ENCODE measurements around the gene ISCU.

GRCh38 chr12:108551535-108551934 lies 10.9 kb upstream of the ISCU start:
- TF ChIP-seq CTCF (IDR thresholded peaks at IDR 0.05; ENCODE audit: control extremely low read depth in 1 of 3, insufficient read depth in 1 of 3, low read depth in 1 of 3, low read length in 3 of 3): no peak
- TF ChIP-seq CTBP2 (IDR thresholded peaks at IDR 0.05; ENCODE audit: borderline replicate concordance, insufficient read depth, insufficient read length, low read length): no peak
- no peak for TF ChIP-seq ZNF274 (IDR thresholded peaks at IDR 0.05; ENCODE audit: borderline replicate concordance, extremely low read depth, low read length)
- no peak for TF ChIP-seq JUN (IDR thresholded peaks at IDR 0.05; ENCODE audit: low read depth, low read length)
- TF ChIP-seq CHD2 (IDR thresholded peaks at IDR 0.05; ENCODE audit: low read length): no peak
- TF ChIP-seq USF2 (IDR thresholded peaks at IDR 0.05; ENCODE audit: low read length): no peak
- no peak for TF ChIP-seq EP300 (IDR thresholded peaks at IDR 0.05; ENCODE audit: borderline replicate concordance in 1 of 2, low read depth in 2 of 2, low read length in 2 of 2)

Data from H1 (cell line).